ENCODE measurements around the gene IL3RA. TPM values are rescaled to one million over a fixed set of nuclear protein-coding genes. Genes with fewer than 3 reads are reported as not detected.
"Not testable (repeated sequence)": the region's sequence is repeated elsewhere in the genome, so short reads cannot be mapped to it uniquely, and the experiment has no call there.

IL3RA gene
- total and polyA plus RNA-seq, 5 experiments from 2014 or later, result 0.14 to 0.36 (median 0.24) TPM; not detected in 2

DNA sequence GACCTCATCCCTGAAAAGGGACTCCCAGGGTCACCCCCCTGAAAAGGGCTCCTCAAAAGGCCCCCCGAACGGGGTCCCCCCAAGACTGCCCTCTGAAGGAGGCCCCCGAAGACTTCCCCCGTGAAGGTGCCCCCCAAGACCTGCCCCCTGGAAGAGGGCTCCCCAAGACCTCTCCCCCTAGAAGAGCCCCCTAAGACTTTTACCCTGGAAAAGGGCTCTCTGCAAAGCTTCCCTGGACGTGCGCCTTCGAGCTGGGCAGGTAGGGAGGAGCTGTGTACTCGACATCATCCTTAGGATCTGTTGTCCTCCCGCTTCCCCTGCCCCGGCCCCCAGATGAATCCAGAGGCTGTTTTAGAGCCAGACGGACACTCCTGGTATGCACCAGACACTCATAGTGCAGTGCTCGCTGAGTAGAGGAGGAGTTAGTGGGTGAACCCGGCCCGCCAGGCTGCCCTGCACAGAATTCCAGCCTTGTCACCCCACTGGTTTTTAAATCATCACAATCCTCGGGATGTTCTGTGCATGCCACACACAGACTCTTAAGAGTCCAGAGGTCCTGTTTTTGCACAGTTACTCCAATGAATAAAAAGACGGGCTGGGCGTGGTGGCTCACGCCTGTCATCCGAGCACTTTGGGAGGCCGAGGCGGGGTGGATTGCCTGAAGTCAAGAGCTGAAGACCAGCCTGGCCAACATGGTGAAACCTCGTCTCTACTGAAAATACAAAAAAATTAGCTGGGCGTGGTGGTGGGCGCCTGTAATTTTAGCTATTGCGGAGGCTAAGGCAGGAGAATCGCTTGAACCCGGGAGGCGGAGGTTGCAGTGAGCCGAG lies 61.1 kb downstream of the IL3RA start:
- ATAC-seq, result no peak
- Mint-ChIP-seq H3K4me3 (peak overlapping the region in 1 of 10 donors; percentile 4), H3K4me1 (peaks cover 21 to 33% (median 29%) of the 10 kb centered on the region in 4 donors), H3K27me3 (no peaks in the 10 kb centered on the region), H3K27ac (peak overlapping the region in 1 of 10 donors; percentile 25), H3K9me3 (no peaks in the 10 kb centered on the region), H3K36me3 (peaks cover 0 to 28% (median 0%) of the 10 kb centered on the region in 3 donors)
- peak in 1 of 10 donors; percentile 24 for DNase-seq
- POLR2A ChIA-PET, result no interaction called here

GRCh38 chrX:1398431-1399340 lies 62.1 kb downstream of the IL3RA start:
- H3K27me3 Mint-ChIP-seq, result no peaks in the 10 kb centered on the region
- DNase-seq (peak in 1 of 10 donors; percentile 31), ATAC-seq (no peak)
- POLR2A ChIA-PET, result no interaction called here
- no peak overlapping the region for H3K4me3 Mint-ChIP-seq
- H3K9me3 Mint-ChIP-seq, result no peaks in the 10 kb centered on the region
- H3K4me1 Mint-ChIP-seq, result peaks cover 13 to 25% (median 21%) of the 10 kb centered on the region in 4 donors
- H3K27ac Mint-ChIP-seq, result peak overlapping the region in 2 of 10 donors; percentile 61 to 79
- H3K36me3 Mint-ChIP-seq, result peaks cover 0 to 28% (median 0%) of the 10 kb centered on the region in 3 donors

- no peak for ATAC-seq
- peaks cover 6 to 14% (median 11%) of the 10 kb centered on the region in 4 donors for H3K4me1 Mint-ChIP-seq
- H3K9me3 Mint-ChIP-seq, result no peaks in the 10 kb centered on the region
- H3K4me3 Mint-ChIP-seq, result no peak overlapping the region
- POLR2A ChIA-PET, result no interaction called here
- H3K36me3 Mint-ChIP-seq, result peaks cover 0 to 22% (median 0%) of the 10 kb centered on the region in 3 donors
- DNase-seq, result no peak
- no peak overlapping the region for H3K27ac Mint-ChIP-seq
- no peaks in the 10 kb centered on the region for H3K27me3 Mint-ChIP-seq
These were observed 63.5 kb downstream of the IL3RA start for GRCh38 chrX:1400049-1400448.

DNA sequence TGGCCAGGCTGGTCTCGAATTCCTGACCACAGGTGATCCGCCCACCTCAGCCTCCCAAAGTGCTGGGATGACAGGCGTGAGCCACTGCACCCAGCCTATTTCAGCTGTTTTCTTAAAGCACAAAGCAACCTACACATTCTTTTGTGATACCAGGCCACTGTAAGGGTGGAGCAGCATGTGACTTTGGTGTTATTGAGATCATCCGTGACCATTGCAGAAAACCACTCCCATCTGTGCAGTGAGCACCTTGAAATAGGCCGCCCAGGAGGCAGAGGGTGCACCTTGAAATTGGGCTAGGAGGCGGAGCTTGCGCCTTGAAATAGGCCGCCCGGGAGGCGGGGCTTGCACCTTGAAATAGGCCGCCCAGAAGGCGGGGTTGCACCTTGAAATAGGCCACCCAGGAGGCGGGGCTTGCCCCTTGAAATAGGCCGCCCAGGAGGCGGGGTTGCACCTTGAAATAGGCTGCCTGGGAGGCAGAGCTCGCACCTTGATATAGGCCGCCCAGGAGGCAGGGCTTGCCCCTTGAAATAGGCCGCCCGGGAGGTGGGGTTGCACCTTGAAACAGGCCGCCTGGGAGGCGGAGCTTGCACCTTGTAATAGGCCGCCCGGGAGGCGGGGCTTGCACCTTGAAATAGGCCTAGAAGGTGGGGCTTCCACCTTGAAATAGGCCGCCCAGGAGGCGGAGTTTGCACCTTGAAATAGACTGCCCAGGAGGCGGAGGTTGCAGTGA lies 64.3 kb downstream of the IL3RA start:
- no peak overlapping the region for H3K4me3 Mint-ChIP-seq
- DNase-seq (no peak), ATAC-seq (no peak)
- no peaks in the 10 kb centered on the region for H3K9me3 Mint-ChIP-seq
- H3K27me3 Mint-ChIP-seq, result no peaks in the 10 kb centered on the region
- no peak overlapping the region for H3K27ac Mint-ChIP-seq
- POLR2A ChIA-PET, result no interaction called here
- peaks cover 2 to 5% (median 3%) of the 10 kb centered on the region in 4 donors for H3K4me1 Mint-ChIP-seq
- peaks cover 0 to 18% (median 0%) of the 10 kb centered on the region in 3 donors for H3K36me3 Mint-ChIP-seq

DNA sequence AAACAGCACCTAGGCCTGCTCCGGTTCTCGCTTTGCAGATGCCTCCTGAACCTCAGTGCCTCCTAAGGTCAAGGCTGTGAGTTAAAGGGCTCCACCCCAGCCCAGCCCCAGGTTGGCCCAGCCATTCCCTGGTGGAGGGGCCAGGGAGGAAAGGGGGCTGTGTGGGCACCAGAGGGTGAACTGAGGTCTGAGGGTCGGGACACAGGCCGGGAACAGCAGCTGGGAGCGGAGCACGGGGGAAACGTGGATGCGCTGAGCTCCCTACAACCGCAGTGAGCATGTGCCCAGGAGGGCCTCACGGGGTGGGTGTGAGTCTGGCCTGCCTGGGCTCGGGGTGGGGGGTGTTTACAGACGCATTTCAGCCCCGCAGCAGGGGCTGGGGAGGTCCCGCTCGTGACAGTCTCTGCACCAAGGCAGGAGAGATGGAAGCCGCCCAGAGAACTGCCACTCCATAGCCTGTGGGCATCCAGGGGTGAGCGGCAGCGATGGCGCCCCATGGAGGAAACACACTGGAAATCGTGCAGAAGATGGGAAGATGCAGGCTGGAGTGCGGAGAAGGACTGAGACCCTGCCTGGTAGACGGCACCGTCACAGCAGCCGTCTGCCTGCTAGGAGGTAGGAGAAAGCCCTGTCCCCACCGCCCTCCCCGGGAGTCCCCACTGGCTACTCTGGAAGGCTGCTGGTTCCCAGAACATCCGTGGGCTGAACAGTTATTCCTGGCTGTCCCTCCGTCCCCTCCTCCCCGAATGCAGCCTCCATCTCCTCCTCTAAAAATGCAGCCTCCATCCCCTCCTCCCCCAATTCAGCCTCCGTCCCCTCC lies 65.2 kb downstream of the IL3RA start:
- Mint-ChIP-seq H3K9me3 (no peaks in the 10 kb centered on the region), H3K36me3 (peaks cover 0 to 11% (median 0%) of the 10 kb centered on the region in 3 donors)
- no peak for DNase-seq

GRCh38 chrX:1403228-1403627 lies 66.6 kb downstream of the IL3RA start:
- Mint-ChIP-seq H3K9me3 (no peaks in the 10 kb centered on the region), H3K36me3 (peaks cover 0 to 6% (median 0%) of the 10 kb centered on the region in 3 donors), H3K4me1 (no peaks in the 10 kb centered on the region), H3K4me3 (no peak overlapping the region), H3K27ac (no peak overlapping the region), H3K27me3 (no peaks in the 10 kb centered on the region)
- ATAC-seq, result no peak
- DNase-seq, result no peak
- POLR2A ChIA-PET, result no interaction called here

More for the DNA sequence above, 65.2 kb downstream of the IL3RA start:
- H3K27ac Mint-ChIP-seq, result no peak overlapping the region
- no peaks in the 10 kb centered on the region for H3K4me1 Mint-ChIP-seq
- ATAC-seq, result no peak
- no peaks in the 10 kb centered on the region for H3K27me3 Mint-ChIP-seq
- POLR2A ChIA-PET, result no interaction called here
- H3K4me3 Mint-ChIP-seq, result no peak overlapping the region

- not testable (repeated sequence) for ATAC-seq, H3K4me3 Mint-ChIP-seq
These were observed 67.3 kb downstream of the IL3RA start for GRCh38 chrX:1403867-1404266.

GRCh38 chrX:1405769-1406168 lies 69.2 kb downstream of the IL3RA start:
- POLR2A ChIA-PET, H3K36me3 Mint-ChIP-seq, H3K27me3 Mint-ChIP-seq, DNase-seq, ATAC-seq, H3K27ac Mint-ChIP-seq, H3K4me1 Mint-ChIP-seq, H3K4me3 Mint-ChIP-seq, H3K9me3 Mint-ChIP-seq: not testable (repeated sequence)

More at GRCh38 chrX:1403867-1404266, 67.3 kb downstream of the IL3RA start:
- H3K36me3 Mint-ChIP-seq, POLR2A ChIA-PET, H3K4me1 Mint-ChIP-seq, H3K9me3 Mint-ChIP-seq, H3K27me3 Mint-ChIP-seq, DNase-seq, H3K27ac Mint-ChIP-seq: not testable (repeated sequence)

DNA sequence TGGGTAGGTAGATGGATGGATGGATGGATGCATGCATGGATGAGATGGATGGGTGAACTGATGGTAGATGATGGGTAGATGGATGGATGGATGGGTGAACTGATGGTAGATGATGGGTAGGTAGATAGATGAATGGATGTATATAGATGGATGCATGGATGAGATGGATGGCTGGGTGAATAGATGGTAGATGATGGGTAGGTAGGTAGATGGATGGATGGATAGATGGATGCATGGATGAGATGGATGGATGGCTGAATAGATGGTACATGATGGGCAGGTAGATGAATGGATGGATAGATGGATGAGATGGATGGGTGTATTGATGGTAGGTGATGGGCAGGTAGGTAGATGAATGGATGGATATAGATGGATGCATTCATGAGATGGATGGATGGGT lies 70.5 kb downstream of the IL3RA start:
- Mint-ChIP-seq H3K27ac (no peak overlapping the region), H3K36me3 (peaks cover 0 to 14% (median 13%) of the 10 kb centered on the region in 3 donors), H3K27me3 (no peaks in the 10 kb centered on the region), H3K4me3 (no peak overlapping the region), H3K9me3 (peaks cover 0 to 10% (median 0%) of the 10 kb centered on the region in 9 donors), H3K4me1 (no peaks in the 10 kb centered on the region)
- no peak for ATAC-seq
- POLR2A ChIA-PET, result no interaction called here
- no peak for DNase-seq

- Mint-ChIP-seq H3K27ac (peak overlapping the region in 1 of 10 donors; percentile 13), H3K9me3 (peaks cover 0 to 22% (median 0%) of the 10 kb centered on the region in 9 donors), H3K4me3 (no peak overlapping the region), H3K4me1 (peaks cover 0 to 6% (median under 1%) of the 10 kb centered on the region in 4 donors), H3K27me3 (no peaks in the 10 kb centered on the region), H3K36me3 (peaks cover 12 to 40% (median 36%) of the 10 kb centered on the region in 3 donors)
- ATAC-seq (no peak), DNase-seq (no peak)
- POLR2A ChIA-PET, result no interaction called here
These were observed 74.7 kb downstream of the IL3RA start for GRCh38 chrX:1411326-1411725.

- DNase-seq (no peak), ATAC-seq (no peak)
- POLR2A ChIA-PET, result no interaction called here
- peaks cover 0 to 6% (median under 1%) of the 10 kb centered on the region in 4 donors for H3K4me1 Mint-ChIP-seq
- peaks cover 12 to 40% (median 36%) of the 10 kb centered on the region in 3 donors for H3K36me3 Mint-ChIP-seq
- H3K27ac Mint-ChIP-seq, result peak overlapping the region in 1 of 10 donors; percentile 84
- peaks cover 0 to 22% (median 0%) of the 10 kb centered on the region in 9 donors for H3K9me3 Mint-ChIP-seq
- no peak overlapping the region for H3K4me3 Mint-ChIP-seq
- no peaks in the 10 kb centered on the region for H3K27me3 Mint-ChIP-seq
These were observed 76.1 kb downstream of the IL3RA start for GRCh38 chrX:1412551-1413161.

All from naive thymus-derived CD8-positive, alpha-beta T cell (primary cell).